ENCODE measurements around the gene SIN3A.
"Not testable (repeated sequence)": the region's sequence is repeated elsewhere in the genome, so short reads cannot be mapped to it uniquely, and the experiment has no call there.

Gene SIN3A

DNA sequence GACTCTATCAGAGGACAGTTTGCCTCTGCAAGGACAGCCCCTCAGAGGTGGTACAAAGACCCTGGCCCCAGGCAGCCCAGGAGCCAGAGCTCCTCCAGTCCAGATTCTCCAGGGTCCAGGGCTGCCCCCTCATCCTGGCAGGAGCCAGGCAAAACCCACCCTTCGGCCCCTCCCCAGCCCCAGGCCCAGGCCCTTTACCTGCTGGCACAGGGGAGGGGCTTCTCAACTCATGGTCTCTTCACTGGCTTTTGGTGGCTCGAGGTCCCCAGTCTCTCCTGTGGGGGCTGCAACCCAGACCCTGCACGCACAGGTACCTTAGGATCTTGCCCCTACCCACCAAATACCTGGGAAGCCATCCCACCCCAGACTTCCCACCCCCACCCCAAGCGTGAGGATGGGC, 96.1 kb downstream of the SIN3A start:
- DNase-seq, result no peak

DNA sequence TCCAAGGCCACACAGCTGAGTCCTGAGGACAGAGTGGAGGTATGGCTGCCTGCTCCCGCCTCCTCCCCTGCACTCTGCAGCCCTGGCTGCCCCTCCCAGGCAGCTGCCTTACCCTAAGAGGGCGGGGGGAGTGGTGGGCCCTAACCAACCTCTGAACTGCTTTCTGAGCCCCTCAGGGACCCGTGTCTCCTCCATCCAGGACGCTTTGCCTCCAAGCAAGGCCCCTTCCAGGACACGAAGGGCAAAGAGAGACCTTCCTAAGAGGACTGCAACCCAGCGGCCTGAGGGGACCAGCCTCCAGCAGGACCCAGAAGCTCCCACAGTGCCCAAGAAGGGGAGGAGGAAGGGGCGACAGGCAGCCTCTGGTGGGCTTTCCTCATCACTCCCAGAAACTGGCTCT, 97.0 kb downstream of the SIN3A start:
- no peak for DNase-seq

DNA sequence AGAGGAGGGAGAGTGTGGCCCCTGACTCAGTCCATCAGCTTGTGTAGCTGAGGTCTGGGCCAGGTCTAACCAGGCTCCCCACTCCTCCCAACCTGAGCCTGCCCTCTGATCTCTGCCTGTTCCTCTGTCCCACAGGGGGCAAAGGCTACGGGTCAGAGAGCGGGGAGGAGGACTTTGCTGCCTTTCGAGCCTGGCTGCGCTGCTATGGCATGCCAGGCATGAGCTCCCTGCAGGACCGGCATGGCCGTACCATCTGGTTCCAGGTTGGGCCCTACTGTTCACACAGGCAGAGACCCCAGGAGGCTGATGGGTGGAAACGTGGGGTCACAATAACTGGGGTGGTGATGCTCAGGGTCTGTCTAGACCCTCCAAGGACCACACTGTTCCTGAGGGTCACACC, 97.9 kb downstream of the SIN3A start:
- no peak for DNase-seq

DNA sequence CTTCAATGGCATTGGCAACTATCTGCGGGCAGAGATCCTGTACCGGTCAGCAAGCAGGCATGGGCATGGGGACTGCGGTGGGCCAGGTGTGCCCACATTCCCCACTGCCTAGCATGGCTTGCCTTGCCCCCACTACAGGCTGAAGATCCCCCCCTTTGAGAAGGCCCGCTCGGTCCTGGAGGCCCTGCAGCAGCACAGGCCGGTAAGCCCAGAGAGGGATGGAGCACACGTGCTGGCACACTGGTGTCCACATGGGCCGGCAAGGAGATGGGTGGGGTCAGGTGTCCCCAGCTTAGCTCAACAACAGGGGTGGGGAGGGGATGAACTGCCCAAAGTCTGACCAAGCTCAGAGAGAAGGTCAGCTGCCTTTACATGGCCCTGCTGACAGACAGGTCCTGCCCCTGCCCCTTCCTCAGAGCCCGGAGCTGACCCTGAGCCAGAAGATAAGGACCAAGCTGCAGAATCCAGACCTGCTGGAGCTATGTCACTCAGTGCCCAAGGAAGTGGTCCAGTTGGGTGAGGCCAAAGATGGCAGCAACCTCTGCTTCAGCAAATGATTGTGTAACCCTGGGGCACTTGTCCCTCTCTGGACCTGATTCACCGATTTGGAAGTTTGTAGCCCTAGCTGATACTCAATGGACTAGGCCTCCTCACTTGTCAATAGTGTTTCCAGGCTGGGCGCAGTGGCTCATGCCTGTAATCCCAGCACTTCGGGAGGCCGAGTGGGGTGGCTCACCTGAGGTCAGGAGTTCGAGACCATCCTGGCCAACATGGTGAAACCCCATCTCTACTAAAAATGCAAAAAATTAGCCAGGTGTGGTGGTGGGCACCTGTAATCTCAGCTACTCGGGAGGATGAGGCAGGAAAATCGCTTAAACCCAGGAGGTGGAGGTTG, 99.1 kb downstream of the SIN3A start:
- no peak for DNase-seq

DNA sequence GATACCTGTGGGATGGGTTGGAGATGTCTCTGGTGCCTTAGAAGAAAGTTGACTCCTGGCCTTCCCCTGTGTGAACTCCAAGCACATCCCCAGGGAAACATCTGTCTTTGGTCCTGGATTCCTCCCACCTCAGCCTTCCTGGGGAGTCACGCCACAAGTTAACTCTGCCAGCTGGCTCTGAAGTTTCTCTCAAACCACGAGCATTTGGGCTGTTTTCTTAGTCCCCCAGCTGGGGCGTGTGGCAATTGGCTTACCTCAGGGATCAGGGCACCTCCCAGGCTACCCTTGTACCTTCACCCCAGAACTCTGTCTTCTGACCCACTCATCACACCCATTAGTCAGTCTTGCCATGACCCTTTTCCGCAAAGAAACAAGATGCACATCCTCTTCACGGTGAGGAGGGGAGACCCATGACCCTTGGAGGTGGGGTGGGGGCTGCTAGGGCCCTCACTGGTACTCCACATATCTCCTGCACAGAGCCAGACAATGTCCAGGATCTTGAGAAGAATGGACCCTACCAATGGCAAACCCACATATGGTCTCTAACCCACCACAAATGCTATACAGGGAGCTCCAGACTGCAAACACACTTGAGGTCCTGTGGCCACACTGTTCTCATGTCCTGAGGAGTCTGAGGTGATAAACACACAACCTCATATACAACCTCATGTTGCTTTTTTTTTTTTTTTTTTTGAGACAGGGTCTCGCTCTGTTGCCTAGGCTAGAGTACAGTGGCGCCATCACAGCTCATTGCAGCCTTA, 100.7 kb downstream of the SIN3A start:
- DNase-seq, result no peak

DNA sequence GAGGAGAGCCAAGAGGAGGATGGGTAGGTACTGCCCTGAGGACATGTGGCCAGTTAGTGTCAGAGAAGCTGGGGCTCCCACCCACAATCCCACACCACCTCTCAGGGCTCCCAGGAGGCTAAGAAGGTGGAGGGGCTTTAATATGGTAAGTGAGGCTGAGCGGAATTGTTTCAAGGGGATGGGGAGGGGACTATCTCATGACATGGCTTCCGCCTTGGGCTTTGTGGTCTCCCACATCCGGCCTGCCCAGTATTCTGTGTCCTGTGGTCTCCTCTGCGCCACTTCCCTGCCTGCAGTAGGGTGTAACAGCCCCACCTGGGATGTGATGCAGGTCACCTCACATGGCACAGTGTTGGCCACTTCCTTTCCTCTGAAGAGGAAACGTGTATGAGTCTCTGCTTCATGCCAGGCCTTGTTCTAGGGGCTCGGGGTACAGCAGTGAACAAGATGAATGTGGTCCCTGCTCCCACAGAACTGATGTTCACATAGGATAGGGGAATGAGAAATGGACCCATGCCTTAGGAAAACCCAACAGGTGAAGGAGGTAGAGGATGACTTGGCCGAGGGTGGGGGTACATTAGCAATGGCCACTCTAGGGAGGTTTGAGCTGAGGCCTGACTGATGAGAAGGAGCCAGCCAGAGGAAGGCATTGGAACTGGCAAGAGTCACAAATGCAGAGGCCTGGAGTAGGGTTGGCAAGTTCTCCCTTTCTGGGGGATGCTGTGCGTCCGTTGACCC, 101.5 kb downstream of the SIN3A start:
- DNase-seq, result peak; percentile 51

DNA sequence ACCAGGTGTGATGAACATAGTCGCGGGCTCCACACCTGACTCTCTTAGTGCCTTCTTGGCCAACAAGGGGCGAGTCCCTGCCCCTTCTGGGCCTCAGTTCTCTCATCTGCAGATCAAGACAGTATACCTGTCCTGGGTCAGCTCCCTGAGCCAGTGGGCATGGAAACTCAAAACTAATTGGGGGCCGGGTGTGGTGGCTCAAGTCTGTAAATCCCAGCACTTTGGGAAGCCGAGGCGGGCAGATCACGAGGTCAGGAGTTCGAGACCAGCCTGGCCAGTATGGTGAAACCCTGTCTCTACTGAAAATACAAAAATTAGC, 102.2 kb downstream of the SIN3A start:
- not testable (repeated sequence) for DNase-seq

DNA sequence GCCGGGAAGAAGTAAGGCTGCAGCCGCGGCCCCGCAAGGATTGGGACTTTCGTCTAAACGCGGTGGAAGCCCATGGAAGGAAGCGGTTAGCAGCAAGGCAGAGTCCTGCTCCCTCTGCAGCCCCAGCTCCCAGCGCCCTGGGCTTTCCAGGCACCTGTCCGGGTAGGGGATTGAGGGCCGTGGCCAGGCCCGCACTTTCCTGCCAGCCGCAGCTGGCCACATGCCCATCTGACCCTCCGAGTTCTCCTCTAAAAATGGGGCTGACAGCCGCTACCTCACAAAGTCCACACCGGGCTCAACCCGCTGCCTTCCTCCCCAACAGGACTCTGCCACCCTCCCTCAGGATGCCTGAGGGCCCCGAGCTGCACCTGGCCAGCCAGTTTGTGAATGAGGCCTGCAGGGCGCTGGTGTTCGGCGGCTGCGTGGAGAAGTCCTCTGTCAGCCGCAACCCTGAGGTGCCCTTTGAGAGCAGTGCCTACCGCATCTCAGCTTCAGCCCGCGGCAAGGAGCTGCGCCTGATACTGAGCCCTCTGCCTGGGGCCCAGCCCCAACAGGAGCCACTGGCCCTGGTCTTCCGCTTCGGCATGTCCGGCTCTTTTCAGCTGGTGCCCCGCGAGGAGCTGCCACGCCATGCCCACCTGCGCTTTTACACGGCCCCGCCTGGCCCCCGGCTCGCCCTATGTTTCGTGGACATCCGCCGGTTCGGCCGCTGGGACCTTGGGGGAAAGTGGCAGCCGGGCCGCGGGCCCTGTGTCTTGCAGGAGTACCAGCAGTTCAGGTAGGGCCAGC, 102.7 kb downstream of the SIN3A start:
- DNase-seq, result no peak

DNA sequence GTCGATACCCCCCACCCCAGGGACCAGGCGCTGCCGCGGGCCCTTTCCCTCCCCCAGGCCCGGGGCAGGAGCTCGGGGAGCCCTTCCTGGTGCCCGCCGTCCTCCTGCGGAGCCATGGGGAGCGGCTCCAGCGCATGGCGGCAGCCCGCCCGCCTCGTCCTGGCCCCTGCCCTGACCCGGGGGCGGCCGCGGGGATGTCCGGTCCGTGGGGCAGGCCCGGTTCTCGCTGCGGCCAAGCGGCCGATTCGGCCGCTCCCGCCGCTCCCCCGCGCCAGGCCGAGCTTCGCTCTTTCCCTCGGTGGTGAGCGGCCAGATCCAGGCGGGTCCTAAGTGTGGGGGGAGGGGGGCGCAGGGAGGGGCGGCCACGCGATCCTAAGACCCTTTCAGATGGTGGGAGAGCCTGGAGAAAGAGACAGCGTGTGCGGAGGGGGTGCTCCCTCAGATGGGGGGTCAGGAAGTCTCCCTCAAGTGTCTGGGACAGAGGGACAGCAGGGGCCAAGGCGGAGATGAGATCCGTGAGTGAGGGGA, 103.4 kb downstream of the SIN3A start:
- DNase-seq, result no peak

DNA sequence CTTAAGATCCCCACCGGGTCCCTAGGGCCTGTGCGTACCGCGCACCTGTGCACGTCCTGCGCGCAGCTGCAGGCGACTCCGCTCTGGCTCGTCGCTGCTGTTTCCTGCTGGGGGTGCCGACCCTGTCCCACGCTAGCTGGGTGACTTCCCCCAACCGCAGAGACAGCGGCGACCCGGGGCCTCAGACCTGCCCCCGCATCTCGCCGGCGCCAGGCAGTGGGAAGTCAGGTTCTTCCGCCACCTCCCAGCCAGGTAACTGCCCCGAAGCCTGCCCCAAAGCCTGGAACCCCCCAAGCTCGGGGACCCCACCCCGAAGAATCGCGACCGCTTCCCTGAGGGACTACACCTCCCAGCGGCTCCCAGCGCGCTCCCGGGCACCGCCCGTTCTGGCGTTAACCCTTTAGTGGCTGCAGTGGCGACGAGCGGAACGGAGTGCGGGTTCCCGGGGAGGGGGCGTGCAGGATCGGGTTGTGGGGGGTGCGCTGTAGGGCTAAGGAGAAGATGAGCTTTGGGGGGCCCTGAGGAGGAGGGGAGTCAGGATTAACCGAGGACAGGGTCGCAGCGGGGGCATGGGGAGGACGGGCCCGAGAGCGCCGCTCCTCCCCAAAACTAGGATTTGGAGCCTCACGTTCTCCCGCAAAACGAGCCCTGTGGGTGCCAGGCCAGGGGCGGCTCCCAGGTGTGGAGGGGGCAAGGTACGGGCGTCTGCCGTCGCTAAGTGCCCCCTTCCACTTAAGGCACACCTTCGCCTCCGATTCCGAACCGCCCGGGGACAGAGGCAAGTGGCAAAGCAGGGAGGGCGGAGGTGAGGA, 104.1 kb downstream of the SIN3A start:
- peak; percentile 40 for DNase-seq

DNA sequence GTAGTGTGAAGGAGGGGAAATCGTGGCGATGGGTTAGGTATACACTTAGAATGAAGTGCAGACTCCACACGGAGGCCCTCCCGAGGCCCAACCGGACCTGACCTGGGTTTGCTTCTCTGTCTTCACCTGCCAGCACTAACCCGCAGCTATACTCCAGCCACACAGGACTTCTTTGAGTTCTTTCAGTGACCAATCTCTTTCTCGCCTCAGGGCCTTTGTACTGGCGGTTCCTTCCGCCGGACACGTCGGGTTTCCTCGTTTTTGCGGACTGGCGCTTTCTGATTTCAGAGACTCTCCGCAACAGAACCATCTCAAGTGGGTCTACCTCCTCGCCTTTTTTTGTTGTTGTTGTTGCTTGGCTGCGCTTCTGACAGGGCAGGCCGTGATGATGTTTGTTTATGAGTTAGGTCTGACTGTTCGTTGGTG, 104.7 kb downstream of the SIN3A start, which contains the start of gene NEIL1:
NEIL1 (plus strand) TSS at position 244 of the 426 bp plus-strand sequence. CDS start 1,867 bp downstream, outside the sequence.
- no peak for DNase-seq

DNA sequence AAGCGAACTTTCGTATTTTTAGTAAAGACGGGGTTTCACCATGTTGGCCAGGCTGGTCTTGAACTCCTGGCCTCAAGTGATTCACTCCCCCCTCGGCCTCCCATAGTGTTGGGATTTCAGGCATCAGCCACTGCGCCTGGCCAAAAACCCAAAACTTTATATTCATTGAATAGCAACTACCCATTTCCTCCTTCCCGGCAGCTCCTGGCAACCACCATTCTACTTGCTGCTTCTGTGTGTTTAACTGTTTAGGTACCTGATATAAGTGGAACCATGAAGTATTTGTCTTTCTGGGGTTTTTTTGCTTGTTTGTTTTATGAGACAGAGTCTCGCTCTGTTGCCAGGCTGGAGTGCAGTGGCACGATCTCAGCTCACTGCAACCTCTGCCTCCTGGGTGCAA, 107.5 kb downstream of the SIN3A start:
- not testable (repeated sequence) for DNase-seq

DNA sequence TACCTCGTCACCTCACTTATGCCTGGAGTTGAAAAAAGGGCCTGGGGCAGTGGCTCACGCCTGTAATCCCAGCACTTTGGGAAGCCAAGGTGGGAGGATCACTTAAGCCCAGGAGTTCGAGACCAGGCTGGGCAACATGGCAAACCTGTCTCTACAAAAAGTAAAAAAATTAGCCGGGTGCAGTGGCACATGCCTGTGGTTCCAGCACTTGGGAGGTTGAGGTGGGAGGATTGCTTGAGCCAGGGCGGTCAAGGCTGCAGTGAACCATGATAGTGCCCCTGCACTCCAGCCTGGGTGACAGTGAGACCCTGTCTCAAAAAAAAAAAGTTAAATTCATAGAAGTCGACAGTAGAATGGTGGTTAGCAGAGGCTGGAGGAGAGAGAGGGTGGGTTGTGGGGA, 109.3 kb downstream of the SIN3A start:
- DNase-seq, result no peak

DNA sequence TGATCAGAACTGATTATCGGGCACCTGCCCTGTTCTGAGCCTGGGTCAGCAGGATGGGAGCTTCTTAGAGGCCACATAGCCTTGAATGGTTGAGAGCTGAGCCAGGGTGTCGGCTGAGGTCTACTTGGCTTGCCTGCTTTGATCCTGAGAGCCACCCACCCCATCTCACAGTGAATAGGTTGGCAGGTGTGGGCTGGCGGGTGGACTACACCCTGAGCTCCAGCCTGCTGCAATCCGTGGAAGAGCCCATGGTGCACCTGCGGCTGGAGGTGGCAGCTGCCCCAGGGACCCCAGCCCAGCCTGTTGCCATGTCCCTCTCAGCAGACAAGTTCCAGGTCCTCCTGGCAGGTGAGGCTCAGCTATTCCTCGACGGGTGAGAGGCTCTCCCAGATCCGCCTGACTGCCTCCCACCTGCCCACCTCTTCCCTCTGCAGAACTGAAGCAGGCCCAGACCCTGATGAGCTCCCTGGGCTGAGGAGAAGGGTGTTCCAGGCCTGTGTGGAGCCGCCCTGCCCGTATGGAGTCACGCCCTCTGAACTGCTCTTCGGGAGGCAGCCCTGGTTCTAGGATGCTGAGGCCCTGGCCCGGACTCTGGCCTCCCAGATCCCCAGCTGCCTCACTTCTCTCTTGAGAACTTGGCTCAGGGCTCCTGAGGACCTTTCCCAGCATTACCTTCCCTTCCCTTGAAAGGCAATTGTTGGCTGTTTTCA, 111.8 kb downstream of the SIN3A start:
- no peak for DNase-seq

DNA sequence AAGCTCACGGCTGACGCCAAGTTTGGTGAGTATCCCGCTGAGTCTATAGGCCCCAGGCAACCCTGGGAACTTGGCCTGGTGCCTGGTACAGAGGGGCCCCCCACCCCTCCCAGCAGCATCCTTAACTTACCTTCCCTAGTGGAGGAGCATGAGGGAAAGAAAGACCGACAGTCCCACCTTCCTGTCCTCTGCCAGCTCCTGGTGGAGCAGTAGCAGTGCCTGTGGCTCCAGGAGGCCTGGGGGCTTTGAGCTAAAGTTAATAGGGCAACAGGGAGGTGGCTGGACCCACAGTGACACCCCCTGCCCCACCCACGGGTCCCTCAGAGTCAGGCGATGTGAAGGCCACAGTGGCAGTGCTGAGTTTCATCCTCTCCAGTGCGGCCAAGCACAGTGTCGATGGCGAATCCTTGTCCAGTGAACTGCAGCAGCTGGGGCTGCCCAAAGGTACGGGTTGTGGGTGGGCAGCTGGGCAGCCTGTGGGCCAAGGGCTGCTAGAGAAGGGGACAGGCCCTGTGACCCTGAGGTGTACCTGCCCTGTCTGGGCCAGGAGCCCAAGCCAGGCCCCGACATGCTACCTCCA, 112.7 kb downstream of the SIN3A start:
- DNase-seq, result no peak

DNA sequence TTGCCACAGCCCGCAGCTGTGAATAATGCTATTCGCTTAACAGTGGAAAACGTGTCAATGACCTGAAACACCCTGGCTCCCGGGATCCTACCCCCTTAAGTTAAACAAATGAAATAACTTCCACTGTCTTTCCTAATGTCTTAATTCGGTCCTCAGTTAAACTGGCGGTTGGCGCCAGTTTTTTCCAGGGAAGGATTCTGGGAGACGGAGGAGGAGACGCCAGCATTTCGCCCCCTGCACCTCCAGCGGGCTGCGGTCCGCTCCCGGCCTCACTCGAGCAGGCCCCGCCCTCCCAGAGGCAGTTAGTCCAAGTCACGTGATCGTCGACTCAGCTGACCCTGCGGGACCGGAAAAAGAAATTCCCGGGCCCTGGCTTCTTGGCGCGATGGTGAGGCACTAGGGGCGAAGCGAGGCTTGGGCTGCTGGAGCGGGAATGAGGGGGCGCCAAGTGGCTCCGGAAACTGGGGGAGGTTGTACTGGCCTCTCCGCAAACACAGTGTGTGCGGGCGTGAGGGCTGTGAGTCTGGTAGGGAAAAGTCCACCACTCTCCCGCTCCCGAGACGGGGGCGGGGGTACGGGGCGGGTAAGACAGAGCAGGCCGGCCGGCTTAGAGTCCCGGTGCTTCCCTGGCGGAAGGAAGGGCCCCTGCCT, 115.7 kb downstream of the SIN3A start, which contains the start of gene COMMD4:
COMMD4 (plus strand) TSS at position 359 of the 651 bp plus-strand sequence; CDS start at position 386, 27 bp downstream.
- DNase-seq, result peak; percentile 57

DNA sequence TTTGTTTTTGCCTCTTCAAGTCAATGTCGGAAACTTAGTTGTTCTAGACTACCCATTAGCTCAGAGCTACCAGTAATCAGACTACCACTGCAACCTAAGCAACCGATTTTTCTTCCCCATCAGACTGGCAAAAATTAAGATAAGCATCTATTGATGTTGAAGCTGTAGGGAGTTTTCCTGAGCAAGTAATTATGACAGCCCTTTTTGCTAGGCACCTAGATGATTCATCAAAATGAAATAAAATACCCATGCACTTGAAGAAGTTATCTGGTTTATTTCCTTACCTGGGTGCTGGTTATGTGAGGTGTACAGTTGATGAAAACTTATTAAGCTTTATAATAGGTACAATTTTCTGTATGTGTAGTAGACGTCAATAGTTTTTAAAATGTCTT, 116.2 kb downstream of the SIN3A start:
- DNase-seq, result no peak

DNA sequence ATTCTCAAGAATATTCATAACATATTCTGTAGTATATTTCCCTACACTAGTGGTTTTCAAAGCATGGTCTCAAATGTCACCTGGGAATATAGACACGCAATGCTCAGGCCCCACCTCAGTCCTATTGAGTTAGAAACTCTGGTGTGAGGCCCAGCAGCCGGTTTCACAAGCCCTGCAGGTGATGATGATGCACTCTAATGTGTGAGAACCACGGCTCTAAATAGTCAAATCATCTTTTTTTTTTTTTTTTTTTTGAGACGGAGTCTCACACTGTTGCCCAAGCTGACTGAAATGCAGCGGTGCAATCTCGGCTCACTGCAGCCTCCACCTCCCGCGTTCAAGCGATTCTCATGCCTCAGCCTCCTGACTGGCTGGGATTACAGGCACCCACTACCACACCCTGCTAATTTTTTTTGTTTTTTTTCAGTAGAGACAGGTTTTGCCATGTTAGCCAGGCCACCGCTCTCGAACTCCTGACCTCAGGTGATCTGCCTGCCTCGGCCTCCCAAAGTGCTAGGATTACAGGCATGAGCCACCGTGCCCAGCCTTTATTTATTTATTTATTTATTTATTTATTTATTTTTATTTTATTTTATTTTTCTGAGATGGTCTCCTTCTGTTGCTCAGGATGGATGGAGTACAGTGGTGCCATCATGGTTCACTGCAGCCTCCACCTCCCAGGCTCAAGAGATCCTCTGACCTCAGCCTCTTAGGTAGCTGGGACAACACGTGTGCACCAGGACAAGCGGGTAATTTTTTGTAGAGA, 117.7 kb downstream of the SIN3A start:
- not testable (repeated sequence) for DNase-seq

DNA sequence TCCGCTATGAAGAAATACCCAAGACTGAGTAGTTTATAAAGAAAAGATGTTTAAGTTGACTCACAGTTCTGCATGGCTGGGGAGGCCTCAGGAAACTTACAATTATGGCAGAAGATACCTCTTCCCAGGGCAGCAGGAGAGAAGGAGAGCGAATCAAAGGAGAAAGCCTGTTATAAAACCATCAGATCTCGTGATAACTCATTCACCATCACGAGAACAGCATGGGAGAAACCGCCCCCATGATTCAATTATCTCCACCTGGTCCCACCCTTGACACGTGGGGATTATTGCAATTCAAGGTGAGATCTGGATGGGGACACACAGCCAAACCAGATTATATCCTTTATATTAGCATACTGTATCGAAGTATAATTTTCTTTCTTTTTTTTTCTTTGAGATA, 119.4 kb downstream of the SIN3A start:
- not testable (repeated sequence) for DNase-seq
